ENCODE results near the gene SLC9A2. TPM values are rescaled to one million over a fixed set of nuclear protein-coding genes. Genes with fewer than 3 reads are reported as not detected.
A peak's percentile ranks its signal among the peaks of the same experiment; 100 is the strongest.

Gene SLC9A2
- polyA plus RNA-seq, 3 donors = not detected

DNA sequence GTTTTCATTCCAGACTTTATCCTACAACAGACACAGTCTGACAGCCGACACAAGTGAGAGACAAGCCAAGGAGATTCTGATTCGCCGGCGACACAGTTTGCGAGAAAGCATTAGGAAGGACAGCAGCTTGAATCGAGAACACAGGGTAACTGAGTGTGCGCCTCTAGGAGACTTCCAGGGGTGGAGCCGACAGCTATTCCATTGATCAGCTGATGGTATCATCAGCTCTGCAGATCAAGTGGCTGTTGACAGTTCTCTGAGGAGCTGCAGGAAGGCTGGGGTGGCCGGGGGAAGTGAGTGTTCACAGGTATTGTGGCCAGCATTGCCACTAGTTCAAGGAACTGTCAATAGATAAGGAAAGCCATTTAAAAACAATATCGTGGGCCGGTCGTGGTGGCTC is 85.2 kb downstream of the SLC9A2 start:
- no peaks in the 10 kb centered on the region for H4K20me1 ChIP-seq (ENCODE audit: insufficient read depth, low read length)
- H2AFZ ChIP-seq (ENCODE audit: insufficient read depth, low read depth, low read length, poor library complexity, severe bottlenecking) = no peak overlapping the region
- H3K4me1 Mint-ChIP-seq = no peaks in the 10 kb centered on the region
- H3K27me3 Mint-ChIP-seq (ENCODE audit: low read depth in 3 of 3) = peaks cover 5 to 13% (median 6%) of the 10 kb centered on the region in 3 donors
- 76% methylated on average over 11 of the region's 12 CpGs for WGBS (ENCODE audit: insufficient coverage)
- no peaks in the 10 kb centered on the region for H3K27me3 ChIP-seq (ENCODE audit: control insufficient read depth in 2 of 2, insufficient read depth in 2 of 2, low read length in 2 of 2)
- H3K9me3 Mint-ChIP-seq = no peaks in the 10 kb centered on the region
- no peak overlapping the region for H3K9ac ChIP-seq (ENCODE audit: insufficient read depth, low read length, poor library complexity, severe bottlenecking)
- no peaks in the 10 kb centered on the region for H3K36me3 Mint-ChIP-seq
- H3K4me3 Mint-ChIP-seq = peak overlapping the region in 1 of 2 donors; percentile 18
- H3K4me1 ChIP-seq (ENCODE audit: control insufficient read depth in 1 of 2, insufficient read depth in 2 of 2, low read length in 2 of 2) = no peaks in the 10 kb centered on the region
- no peaks in the 10 kb centered on the region for H3K79me2 ChIP-seq (ENCODE audit: insufficient read depth, low read length)
- H3K36me3 ChIP-seq (replicated peaks in 1 of 2; ENCODE audit: control insufficient read depth in 1 of 2, insufficient read depth in 2 of 2, low read length in 2 of 2) = no peaks in the 10 kb centered on the region
- H3K4me2 ChIP-seq (replicated peaks; ENCODE audit: extremely low read depth, low read length, poor library complexity, severe bottlenecking) = no peak overlapping the region
- no peak overlapping the region for H3K27ac ChIP-seq (ENCODE audit: low read depth in 1 of 2, low read length in 2 of 2)
- H3K4me3 ChIP-seq (replicated peaks in 1 of 3; ENCODE audit: low read depth in 2 of 3, low read length in 3 of 3) = no peak overlapping the region
- H3K27ac Mint-ChIP-seq = no peak overlapping the region
- H3K9me3 ChIP-seq (replicated peaks in 1 of 2; ENCODE audit: control insufficient read depth in 1 of 2, insufficient read depth in 1 of 2, low read length in 2 of 2) = no peaks in the 10 kb centered on the region
- intact Hi-C loops (cut with micrococcal nuclease) = no loop called here
- TF ChIP-seq, protein P1, sequence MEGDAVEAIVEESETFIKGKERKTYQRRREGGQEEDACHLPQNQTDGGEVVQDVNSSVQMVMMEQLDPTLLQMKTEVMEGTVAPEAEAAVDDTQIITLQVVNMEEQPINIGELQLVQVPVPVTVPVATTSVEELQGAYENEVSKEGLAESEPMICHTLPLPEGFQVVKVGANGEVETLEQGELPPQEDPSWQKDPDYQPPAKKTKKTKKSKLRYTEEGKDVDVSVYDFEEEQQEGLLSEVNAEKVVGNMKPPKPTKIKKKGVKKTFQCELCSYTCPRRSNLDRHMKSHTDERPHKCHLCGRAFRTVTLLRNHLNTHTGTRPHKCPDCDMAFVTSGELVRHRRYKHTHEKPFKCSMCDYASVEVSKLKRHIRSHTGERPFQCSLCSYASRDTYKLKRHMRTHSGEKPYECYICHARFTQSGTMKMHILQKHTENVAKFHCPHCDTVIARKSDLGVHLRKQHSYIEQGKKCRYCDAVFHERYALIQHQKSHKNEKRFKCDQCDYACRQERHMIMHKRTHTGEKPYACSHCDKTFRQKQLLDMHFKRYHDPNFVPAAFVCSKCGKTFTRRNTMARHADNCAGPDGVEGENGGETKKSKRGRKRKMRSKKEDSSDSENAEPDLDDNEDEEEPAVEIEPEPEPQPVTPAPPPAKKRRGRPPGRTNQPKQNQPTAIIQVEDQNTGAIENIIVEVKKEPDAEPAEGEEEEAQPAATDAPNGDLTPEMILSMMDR (IDR thresholded peaks at IDR 0.05) = no peak
- DNase-seq = no peak

DNA sequence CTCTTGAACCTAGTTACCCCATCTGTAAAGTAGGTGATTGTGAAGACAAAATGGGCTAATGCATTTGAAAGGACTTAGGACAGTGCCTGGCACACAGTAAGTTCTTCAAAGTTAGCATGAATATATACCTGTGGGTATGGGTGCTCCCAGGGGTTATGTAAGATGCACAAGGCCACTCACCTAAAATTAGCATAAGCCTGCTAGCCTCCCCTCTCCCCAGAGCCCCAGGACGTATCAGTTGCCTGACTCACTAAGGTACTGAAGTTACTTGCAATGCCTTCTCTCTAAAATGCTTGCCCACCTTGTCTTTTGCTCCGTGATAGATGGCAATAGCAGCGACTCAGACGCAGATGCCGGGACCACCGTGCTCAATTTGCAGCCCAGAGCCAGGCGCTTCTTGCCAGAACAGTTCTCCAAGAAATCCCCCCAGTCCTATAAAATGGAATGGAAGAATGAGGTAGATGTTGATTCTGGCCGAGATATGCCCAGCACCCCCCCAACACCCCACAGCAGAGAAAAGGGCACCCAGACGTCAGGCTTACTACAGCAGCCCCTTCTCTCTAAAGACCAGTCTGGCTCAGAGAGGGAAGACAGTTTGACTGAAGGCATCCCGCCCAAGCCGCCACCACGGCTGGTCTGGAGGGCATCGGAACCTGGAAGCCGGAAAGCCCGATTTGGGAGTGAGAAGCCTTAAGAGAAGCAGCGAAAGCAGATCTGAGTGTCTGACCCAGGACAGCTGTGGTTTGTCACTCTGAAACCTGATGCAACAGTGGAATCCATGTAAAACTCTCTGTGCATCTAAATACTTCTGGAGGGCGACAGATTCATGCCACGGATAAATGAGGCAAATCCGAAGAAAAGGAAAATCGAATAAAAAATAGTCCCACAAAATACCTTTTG is 88.7 kb downstream of the SLC9A2 start:
- intact Hi-C loops (cut with micrococcal nuclease) = no loop called here
- H3K36me3 ChIP-seq (replicated peaks in 1 of 2; ENCODE audit: control insufficient read depth in 1 of 2, insufficient read depth in 2 of 2, low read length in 2 of 2) = no peaks in the 10 kb centered on the region
- H3K9ac ChIP-seq (ENCODE audit: insufficient read depth, low read length, poor library complexity, severe bottlenecking) = no peak overlapping the region
- H3K27me3 Mint-ChIP-seq (ENCODE audit: low read depth in 3 of 3) = peaks cover 3 to 9% (median 5%) of the 10 kb centered on the region in 3 donors
- H3K79me2 ChIP-seq (ENCODE audit: insufficient read depth, low read length) = no peaks in the 10 kb centered on the region
- no peaks in the 10 kb centered on the region for H3K9me3 Mint-ChIP-seq
- H3K4me1 ChIP-seq (ENCODE audit: control insufficient read depth in 1 of 2, insufficient read depth in 2 of 2, low read length in 2 of 2) = no peaks in the 10 kb centered on the region
- no peaks in the 10 kb centered on the region for H3K9me3 ChIP-seq (replicated peaks in 1 of 2; ENCODE audit: control insufficient read depth in 1 of 2, insufficient read depth in 1 of 2, low read length in 2 of 2)
- H3K27ac ChIP-seq (ENCODE audit: low read depth in 1 of 2, low read length in 2 of 2) = no peak overlapping the region
- no peak overlapping the region for H3K4me3 Mint-ChIP-seq
- no peaks in the 10 kb centered on the region for H4K20me1 ChIP-seq (ENCODE audit: insufficient read depth, low read length)
- no peak overlapping the region for H3K4me3 ChIP-seq (replicated peaks in 1 of 3; ENCODE audit: low read depth in 2 of 3, low read length in 3 of 3)
- TF ChIP-seq, protein P1 (IDR thresholded peaks at IDR 0.05) = no peak
- no peak overlapping the region for H3K4me2 ChIP-seq (replicated peaks; ENCODE audit: extremely low read depth, low read length, poor library complexity, severe bottlenecking)
- H3K27ac Mint-ChIP-seq = peak overlapping the region in 1 of 7 donors; percentile 46
- H3K27me3 ChIP-seq (ENCODE audit: control insufficient read depth in 2 of 2, insufficient read depth in 2 of 2, low read length in 2 of 2) = no peaks in the 10 kb centered on the region
- no peak for DNase-seq
- no peaks in the 10 kb centered on the region for H3K36me3 Mint-ChIP-seq
- H2AFZ ChIP-seq (ENCODE audit: insufficient read depth, low read depth, low read length, poor library complexity, severe bottlenecking) = no peak overlapping the region
- 96% methylated on average over 13 of the region's 20 CpGs for WGBS (ENCODE audit: insufficient coverage)
- no peaks in the 10 kb centered on the region for H3K4me1 Mint-ChIP-seq
